Osteocyte (in vitro differentiated cells): ENCODE data around the gene TACC2. TPM values are rescaled to one million over a fixed set of nuclear protein-coding genes. Genes with fewer than 3 reads are reported as not detected.
"Not testable (repeated sequence)": the region's sequence is repeated elsewhere in the genome, so short reads cannot be mapped to it uniquely, and the experiment has no call there.

Experiments used
- DNase-seq: peaks from one replicate; pipeline ENCODE4 v3.0.0; 2021; ENCODE audit warnings: mixed read lengths; ENCODE audit not compliant: unreplicated experiment; ENCODE audit errors: extremely low spot score
- H3K27ac Mint-ChIP-seq: one replicate; pipeline ENCODE4 v1.8.0; 2021; ENCODE audit warnings: mild to moderate bottlenecking, mixed read lengths; ENCODE audit not compliant: unreplicated experiment
- H3K27me3 Mint-ChIP-seq: one replicate; pipeline ENCODE4 v1.8.0; 2021; ENCODE audit warnings: mixed read lengths; ENCODE audit not compliant: unreplicated experiment
- H3K36me3 Mint-ChIP-seq: one replicate; pipeline ENCODE4 v1.8.0; 2021; ENCODE audit warnings: mixed read lengths; ENCODE audit not compliant: unreplicated experiment
- H3K4me1 Mint-ChIP-seq: one replicate; pipeline ENCODE4 v1.8.0; 2021; ENCODE audit warnings: mixed read lengths; ENCODE audit not compliant: unreplicated experiment
- H3K4me3 Mint-ChIP-seq: one replicate; pipeline ENCODE4 v1.8.0; 2021; ENCODE audit warnings: mild to moderate bottlenecking, moderate library complexity, mixed read lengths; ENCODE audit not compliant: unreplicated experiment
- H3K9me3 Mint-ChIP-seq: one replicate; pipeline ENCODE4 v1.8.0; 2021; ENCODE audit warnings: mixed read lengths; ENCODE audit not compliant: unreplicated experiment
- CTCF ChIP-seq: fragments of 200-600 bp; sonication (generic); IDR thresholded peaks from 2 replicates; pipeline ENCODE4 v1.5.0; 2021; ENCODE audit warnings: antibody characterized with exemption, mild to moderate bottlenecking, moderate library complexity
- total RNA-seq: library from RNA; stranded (reverse); gene quantifications from 2 replicates; pipeline ENCODE4 v1.2.1, GENCODE V29; 2021

Gene TACC2
- total RNA-seq, 1 donor from 2014 or later = 64.2 TPM

GRCh38 chr10:122093076-122093475 lies 104.1 kb downstream of the TACC2 start:
- no peaks in the 10 kb centered on the region for H3K36me3 Mint-ChIP-seq
- H3K9me3 Mint-ChIP-seq = no peaks in the 10 kb centered on the region
- DNase-seq = no peak
- no peak overlapping the region for H3K27ac Mint-ChIP-seq
- TF ChIP-seq CTCF = no peak
- H3K27me3 Mint-ChIP-seq = peaks cover 25% of the 10 kb centered on the region
- H3K4me3 Mint-ChIP-seq = no peak overlapping the region
- H3K4me1 Mint-ChIP-seq = peaks cover 5% of the 10 kb centered on the region

GRCh38 chr10:122096181-122096580 lies 107.2 kb downstream of the TACC2 start:
- not testable (repeated sequence) for DNase-seq, H3K36me3 Mint-ChIP-seq, H3K4me3 Mint-ChIP-seq

GRCh38 chr10:122096705-122097104 lies 107.7 kb downstream of the TACC2 start:
- TF ChIP-seq CTCF = no peak
- DNase-seq = no peak
- Mint-ChIP-seq H3K27me3 (peaks cover 22% of the 10 kb centered on the region), H3K4me1 (peaks cover 15% of the 10 kb centered on the region), H3K36me3 (no peaks in the 10 kb centered on the region), H3K27ac (no peak overlapping the region), H3K9me3 (no peaks in the 10 kb centered on the region), H3K4me3 (no peak overlapping the region)

More at GRCh38 chr10:122096181-122096580, 107.2 kb downstream of the TACC2 start:
- not testable (repeated sequence) for H3K27ac Mint-ChIP-seq, H3K9me3 Mint-ChIP-seq
- Mint-ChIP-seq H3K27me3 (peaks cover 22% of the 10 kb centered on the region), H3K4me1 (peaks cover 15% of the 10 kb centered on the region)

GRCh38 chr10:122097935-122098334 lies 109.0 kb downstream of the TACC2 start:
- Mint-ChIP-seq H3K4me1 (peaks cover 24% of the 10 kb centered on the region), H3K9me3 (no peaks in the 10 kb centered on the region), H3K27ac (no peak overlapping the region), H3K36me3 (no peaks in the 10 kb centered on the region), H3K4me3 (no peak overlapping the region), H3K27me3 (peaks cover 10% of the 10 kb centered on the region)
- TF ChIP-seq CTCF = no peak
- DNase-seq = no peak

- DNase-seq = no peak
- H3K4me3 Mint-ChIP-seq = no peak overlapping the region
- no peak overlapping the region for H3K27ac Mint-ChIP-seq
- no peak for TF ChIP-seq CTCF
- peaks cover under 1% of the 10 kb centered on the region for H3K27me3 Mint-ChIP-seq
- H3K4me1 Mint-ChIP-seq = peaks cover 32% of the 10 kb centered on the region
- H3K9me3 Mint-ChIP-seq = no peaks in the 10 kb centered on the region
- no peaks in the 10 kb centered on the region for H3K36me3 Mint-ChIP-seq
These were observed 110.0 kb downstream of the TACC2 start for GRCh38 chr10:122098924-122099323.

- Mint-ChIP-seq H3K4me1 (peaks cover 32% of the 10 kb centered on the region), H3K4me3 (no peak overlapping the region), H3K36me3 (no peaks in the 10 kb centered on the region), H3K27ac (no peak overlapping the region), H3K9me3 (no peaks in the 10 kb centered on the region), H3K27me3 (no peaks in the 10 kb centered on the region)
- no peak for DNase-seq
- TF ChIP-seq CTCF = no peak
These were observed 110.6 kb downstream of the TACC2 start for GRCh38 chr10:122099562-122099961.
